ENCODE measurements around the gene PDLIM1. TPM values are rescaled to one million over a fixed set of nuclear protein-coding genes. Genes with fewer than 3 reads are reported as not detected.

PDLIM1 gene
- total RNA-seq, 1 experiment from 2014 or later = 183 TPM

- no peak for DNase-seq (ENCODE audit: low read depth, low spot score)
- in situ Hi-C loops (cut with HindIII; ENCODE audit: low pct_unique_long_range_greater_than_20kb, low sequenced_read_pairs) (no loop called here), intact Hi-C loops (cut with micrococcal nuclease; ENCODE audit: unreplicated experiment) (no loop called here)
- ChIA-PET POLR2A (no interaction called here), CTCF (no interaction called here)
- BruUV-seq (replicated peaks) = no TSS peak
- no peaks in the 10 kb centered on the region for H3K27me3 ChIP-seq (ENCODE audit: control insufficient read depth, insufficient read depth, low read length)
- no peaks in the 10 kb centered on the region for H3K36me3 ChIP-seq (ENCODE audit: control insufficient read depth, insufficient read depth, low read length)
- ATAC-seq = no peak
- H3K4me3 ChIP-seq (ENCODE audit: low read depth in 2 of 2, low read length in 2 of 2) = no peak overlapping the region
- no peak for TF ChIP-seq REST (IDR thresholded peaks at IDR 0.05; ENCODE audit: insufficient read depth in 1 of 2, low read depth in 2 of 2, low read length in 1 of 2)
- TF ChIP-seq CTCF (IDR thresholded peaks at IDR 0.05) = no peak
- no peak for TF ChIP-seq SIN3A (IDR thresholded peaks at IDR 0.05; ENCODE audit: borderline replicate concordance, insufficient read depth, low read depth, low read length)
- TF ChIP-seq POLR2AphosphoS5 (IDR thresholded peaks at IDR 0.05; ENCODE audit: low read depth, low read length) = no peak
- TF ChIP-seq TCF7L2 (IDR thresholded peaks at IDR 0.05; ENCODE audit: low read depth, low read length) = no peak
- no peaks in the 10 kb centered on the region for H3K9me3 ChIP-seq (ENCODE audit: control insufficient read depth, insufficient read depth, low read depth, low read length)
- H3K27ac ChIP-seq (ENCODE audit: low read length) = no peak overlapping the region
- peaks cover 1% of the 10 kb centered on the region; the same call in 1 of the 2 replicates for H3K4me1 ChIP-seq (ENCODE audit: control insufficient read depth, insufficient read depth, low read length)
Measured at GRCh38 chr10:95329296-95329695, 38.5 kb upstream of the PDLIM1 start.

- H3K4me3 ChIP-seq (ENCODE audit: low read depth in 2 of 2, low read length in 2 of 2) = no peak overlapping the region
- no peak overlapping the region for H3K27ac ChIP-seq (ENCODE audit: low read length)
- H3K36me3 ChIP-seq (ENCODE audit: control insufficient read depth, insufficient read depth, low read length) = no peaks in the 10 kb centered on the region
- H3K27me3 ChIP-seq (ENCODE audit: control insufficient read depth, insufficient read depth, low read length) = no peaks in the 10 kb centered on the region
- no peaks in the 10 kb centered on the region for H3K4me1 ChIP-seq (ENCODE audit: control insufficient read depth, insufficient read depth, low read length)
- POLR2A ChIA-PET = interaction anchor here (0.5 kb wide), 1 partner anchor 186 kb away, joined by 5 read pairs; no protein-coding TSS in a partner anchor
- TF ChIP-seq CTCF (IDR thresholded peaks at IDR 0.05) = no peak
- TF ChIP-seq REST (IDR thresholded peaks at IDR 0.05; ENCODE audit: insufficient read depth in 1 of 2, low read depth in 2 of 2, low read length in 1 of 2) = no peak
- TF ChIP-seq TCF7L2 (IDR thresholded peaks at IDR 0.05; ENCODE audit: low read depth, low read length) = no peak
- no peak for TF ChIP-seq POLR2AphosphoS5 (IDR thresholded peaks at IDR 0.05; ENCODE audit: low read depth, low read length)
- no peak for TF ChIP-seq SIN3A (IDR thresholded peaks at IDR 0.05; ENCODE audit: borderline replicate concordance, insufficient read depth, low read depth, low read length)
- BruUV-seq (replicated peaks) = no TSS peak
- no peak for DNase-seq (ENCODE audit: low read depth, low spot score)
- in situ Hi-C loops (cut with HindIII; ENCODE audit: low pct_unique_long_range_greater_than_20kb, low sequenced_read_pairs) = no loop called here
- intact Hi-C loops (cut with micrococcal nuclease; ENCODE audit: unreplicated experiment) = no loop called here
- CTCF ChIA-PET = no interaction called here
- H3K9me3 ChIP-seq (ENCODE audit: control insufficient read depth, insufficient read depth, low read depth, low read length) = no peaks in the 10 kb centered on the region
- ATAC-seq = no peak
Measured at GRCh38 chr10:95328013-95328412, 37.2 kb upstream of the PDLIM1 start.

Measured in Panc1 (cell line).